ENCODE measurements around the gene COX4I2.
"Not testable (repeated sequence)": the region's sequence is repeated elsewhere in the genome, so short reads cannot be mapped to it uniquely, and the experiment has no call there.

Gene COX4I2

GRCh38 chr20:31637660-31638059, at the start of gene COX4I2:
COX4I2 (plus strand) TSS chr20:31637912; CDS start chr20:31639018, 1,106 bp downstream.
- no peak for DNase-seq

GRCh38 chr20:31590717-31591225, 46.9 kb upstream of the COX4I2 start:
- DNase-seq = no peak

- DNase-seq = no peak
Measured at GRCh38 chr20:31593221-31594001, 44.3 kb upstream of the COX4I2 start.

GRCh38 chr20:31594002-31594557, 43.6 kb upstream of the COX4I2 start:
- no peak for DNase-seq

GRCh38 chr20:31594558-31595379, 42.9 kb upstream of the COX4I2 start:
- DNase-seq = no peak

- DNase-seq = no peak
Measured at GRCh38 chr20:31595380-31595653, 42.4 kb upstream of the COX4I2 start.

GRCh38 chr20:31595654-31596411, 41.9 kb upstream of the COX4I2 start:
- DNase-seq = no peak

DNA sequence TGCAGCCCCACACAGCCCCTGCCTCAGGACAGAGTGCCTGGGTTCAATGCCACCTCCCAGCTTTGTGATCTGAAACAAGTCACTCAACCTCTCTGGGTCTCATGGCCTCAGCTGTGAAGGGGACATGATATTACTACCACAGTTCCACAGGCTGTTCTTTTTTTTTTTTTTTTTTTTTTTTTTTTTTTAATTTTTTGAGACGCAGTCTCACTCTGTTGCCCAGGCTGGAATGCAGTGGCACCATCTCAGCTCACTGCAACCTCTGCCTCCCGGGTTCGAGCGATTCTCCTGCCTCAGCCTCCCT, 41.3 kb upstream of the COX4I2 start:
- DNase-seq = not testable (repeated sequence)

DNA sequence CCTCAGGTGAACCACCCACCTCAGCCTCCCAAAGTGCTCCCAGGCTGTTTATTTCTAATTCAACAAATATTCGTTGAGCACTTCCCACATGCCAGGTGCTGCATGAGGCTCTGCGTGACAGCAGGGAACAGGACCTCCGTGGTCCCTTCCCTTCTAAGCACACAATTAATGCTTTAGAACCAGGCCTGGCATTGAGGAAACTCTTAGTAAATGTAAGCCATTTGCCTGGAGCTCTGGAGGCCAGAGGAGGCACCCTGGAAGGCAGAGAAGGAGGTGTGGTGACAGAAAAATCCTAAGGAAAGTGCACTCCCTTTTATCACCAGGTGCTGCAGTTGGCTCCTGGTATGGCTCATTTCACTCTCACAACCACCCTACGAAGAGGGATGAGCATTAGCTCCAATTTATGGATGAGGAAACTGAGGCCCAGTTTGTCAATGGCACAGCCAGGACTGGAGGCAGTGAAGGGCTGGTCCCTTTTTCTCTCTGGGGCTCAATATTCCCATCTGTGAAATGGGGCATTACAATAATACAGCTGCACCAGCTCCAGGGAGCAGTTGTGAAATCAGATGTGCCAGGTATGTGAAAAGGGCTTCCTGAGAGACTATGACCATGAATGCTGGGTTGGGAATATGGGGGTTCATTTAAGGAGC, 40.8 kb upstream of the COX4I2 start:
- no peak for DNase-seq

- no peak for DNase-seq
Measured at GRCh38 chr20:31597481-31597855, 40.2 kb upstream of the COX4I2 start.

- DNase-seq = no peak
Measured at GRCh38 chr20:31602431-31602778, 35.3 kb upstream of the COX4I2 start.

DNA sequence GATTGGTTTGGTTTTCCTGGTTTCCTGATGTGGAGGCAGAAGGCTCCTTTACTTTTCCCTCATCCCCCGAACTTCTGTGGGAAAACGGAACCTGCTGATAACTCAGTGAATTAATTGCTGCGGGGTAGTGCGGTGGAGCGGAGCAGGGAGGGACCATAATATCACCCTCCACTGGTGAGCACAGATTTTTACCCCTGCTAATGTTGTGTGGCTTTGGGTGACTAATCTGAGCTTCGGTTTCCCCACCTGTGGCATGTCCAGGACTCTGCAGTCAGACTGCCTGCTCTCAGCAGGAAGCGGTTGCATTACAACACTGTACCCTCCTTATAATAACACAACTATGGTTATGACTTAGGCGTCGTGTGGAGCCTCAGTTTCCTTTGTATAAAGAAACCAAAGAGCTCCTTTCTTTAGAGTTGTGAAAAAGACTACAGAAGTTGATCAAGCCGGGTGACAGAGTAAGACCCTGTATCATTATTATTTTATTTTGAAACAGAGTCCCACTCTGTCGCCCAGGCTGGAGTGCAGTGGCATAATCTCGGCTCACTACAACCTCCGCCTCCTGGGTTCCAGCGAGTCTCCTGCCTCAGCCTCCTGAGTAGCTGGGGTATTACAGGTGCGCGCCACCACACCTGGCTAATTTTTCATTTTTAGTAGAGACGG, 34.8 kb upstream of the COX4I2 start:
- peak; percentile 55 for DNase-seq

- DNase-seq = peak; percentile 44
Measured at GRCh38 chr20:31603822-31604566, 33.7 kb upstream of the COX4I2 start.

GRCh38 chr20:31604567-31605030, 33.1 kb upstream of the COX4I2 start:
- DNase-seq = no peak

DNA sequence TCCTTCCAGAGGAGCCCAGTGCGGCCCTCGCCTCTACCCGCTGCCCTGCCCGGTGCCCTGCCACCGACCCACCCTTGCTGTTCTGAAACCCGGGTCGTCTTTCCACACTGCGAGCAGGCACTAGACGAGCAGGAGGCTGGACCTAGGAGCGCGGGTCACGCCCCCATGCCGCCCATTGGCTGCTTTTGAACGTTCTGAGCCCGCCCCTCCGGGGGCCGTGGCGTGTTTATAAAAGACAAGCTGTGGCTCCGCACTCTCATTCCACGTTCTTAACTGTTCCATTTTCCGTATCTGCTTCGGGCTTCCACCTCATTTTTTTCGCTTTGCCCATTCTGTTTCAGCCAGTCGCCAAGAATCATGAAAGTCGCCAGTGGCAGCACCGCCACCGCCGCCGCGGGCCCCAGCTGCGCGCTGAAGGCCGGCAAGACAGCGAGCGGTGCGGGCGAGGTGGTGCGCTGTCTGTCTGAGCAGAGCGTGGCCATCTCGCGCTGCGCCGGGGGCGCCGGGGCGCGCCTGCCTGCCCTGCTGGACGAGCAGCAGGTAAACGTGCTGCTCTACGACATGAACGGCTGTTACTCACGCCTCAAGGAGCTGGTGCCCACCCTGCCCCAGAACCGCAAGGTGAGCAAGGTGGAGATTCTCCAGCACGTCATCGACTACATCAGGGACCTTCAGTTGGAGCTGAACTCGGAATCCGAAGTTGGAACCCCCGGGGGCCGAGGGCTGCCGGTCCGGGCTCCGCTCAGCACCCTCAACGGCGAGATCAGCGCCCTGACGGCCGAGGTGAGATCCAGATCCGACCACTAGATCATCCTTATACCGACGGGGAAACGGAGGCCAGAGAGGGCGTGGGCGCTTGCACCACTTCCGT, 32.4 kb upstream of the COX4I2 start, which contains the start of gene ID1:
ID1 (plus strand) TSS at position 259 of the 871 bp plus-strand sequence; CDS start at position 358, 99 bp downstream.
- peak; percentile 88 for DNase-seq

DNA sequence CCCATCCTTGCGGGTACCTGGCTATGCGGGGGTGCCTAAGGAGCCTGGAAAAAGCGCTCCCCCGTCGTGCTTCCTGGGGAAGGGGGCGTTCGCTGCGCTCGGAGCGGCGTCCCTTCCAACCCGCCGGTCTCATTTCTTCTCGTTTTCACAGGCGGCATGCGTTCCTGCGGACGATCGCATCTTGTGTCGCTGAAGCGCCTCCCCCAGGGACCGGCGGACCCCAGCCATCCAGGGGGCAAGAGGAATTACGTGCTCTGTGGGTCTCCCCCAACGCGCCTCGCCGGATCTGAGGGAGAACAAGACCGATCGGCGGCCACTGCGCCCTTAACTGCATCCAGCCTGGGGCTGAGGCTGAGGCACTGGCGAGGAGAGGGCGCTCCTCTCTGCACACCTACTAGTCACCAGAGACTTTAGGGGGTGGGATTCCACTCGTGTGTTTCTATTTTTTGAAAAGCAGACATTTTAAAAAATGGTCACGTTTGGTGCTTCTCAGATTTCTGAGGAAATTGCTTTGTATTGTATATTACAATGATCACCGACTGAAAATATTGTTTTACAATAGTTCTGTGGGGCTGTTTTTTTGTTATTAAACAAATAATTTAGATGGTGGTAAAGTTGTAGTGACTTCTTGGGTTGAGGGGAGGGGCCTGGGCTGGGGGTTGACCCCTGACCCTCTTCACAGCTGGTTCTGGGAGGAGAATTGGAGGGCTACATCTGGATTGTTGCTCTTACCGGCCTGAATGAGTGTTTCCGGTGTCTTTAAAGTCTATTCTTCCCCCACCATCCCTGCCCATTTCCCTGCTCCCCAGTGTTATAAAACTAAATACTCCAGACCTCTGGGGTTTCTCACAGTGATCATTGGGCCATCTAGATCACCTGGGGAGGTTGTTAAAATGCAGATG, 31.6 kb upstream of the COX4I2 start:
- DNase-seq = no peak

GRCh38 chr20:31606804-31607639, 30.7 kb upstream of the COX4I2 start:
- no peak for DNase-seq

GRCh38 chr20:31607640-31608250, 30.0 kb upstream of the COX4I2 start:
- DNase-seq = no peak

Measured in stimulated activated naive CD4-positive, alpha-beta T cell treated with Interleukin-2 at 50 U/mL for 16 hours (primary cell).